ENCODE results near the gene GOLGB1.

DNA sequence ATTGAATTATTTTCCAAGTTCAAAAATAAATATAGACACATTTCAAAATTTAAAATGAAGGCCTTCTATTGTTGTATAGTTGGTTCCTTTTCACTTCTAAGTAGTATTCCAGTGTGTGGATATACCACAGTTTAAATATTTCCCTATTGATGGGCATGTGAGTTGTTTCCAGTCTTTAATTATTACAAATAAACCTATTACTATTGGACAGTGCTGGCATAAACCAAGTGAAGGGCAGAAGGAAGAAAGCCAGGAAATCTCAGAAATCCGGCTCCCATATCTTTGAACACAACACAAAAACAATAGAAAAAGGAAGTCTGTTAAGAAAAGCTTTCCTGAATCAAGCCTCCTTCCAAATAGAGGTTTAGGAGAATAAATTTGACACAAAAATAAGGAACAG lies 26.1 kb downstream of the GOLGB1 start:
- no peak for TF ChIP-seq POLR2A (IDR thresholded peaks at IDR 0.05)
- TF ChIP-seq, protein P1, sequence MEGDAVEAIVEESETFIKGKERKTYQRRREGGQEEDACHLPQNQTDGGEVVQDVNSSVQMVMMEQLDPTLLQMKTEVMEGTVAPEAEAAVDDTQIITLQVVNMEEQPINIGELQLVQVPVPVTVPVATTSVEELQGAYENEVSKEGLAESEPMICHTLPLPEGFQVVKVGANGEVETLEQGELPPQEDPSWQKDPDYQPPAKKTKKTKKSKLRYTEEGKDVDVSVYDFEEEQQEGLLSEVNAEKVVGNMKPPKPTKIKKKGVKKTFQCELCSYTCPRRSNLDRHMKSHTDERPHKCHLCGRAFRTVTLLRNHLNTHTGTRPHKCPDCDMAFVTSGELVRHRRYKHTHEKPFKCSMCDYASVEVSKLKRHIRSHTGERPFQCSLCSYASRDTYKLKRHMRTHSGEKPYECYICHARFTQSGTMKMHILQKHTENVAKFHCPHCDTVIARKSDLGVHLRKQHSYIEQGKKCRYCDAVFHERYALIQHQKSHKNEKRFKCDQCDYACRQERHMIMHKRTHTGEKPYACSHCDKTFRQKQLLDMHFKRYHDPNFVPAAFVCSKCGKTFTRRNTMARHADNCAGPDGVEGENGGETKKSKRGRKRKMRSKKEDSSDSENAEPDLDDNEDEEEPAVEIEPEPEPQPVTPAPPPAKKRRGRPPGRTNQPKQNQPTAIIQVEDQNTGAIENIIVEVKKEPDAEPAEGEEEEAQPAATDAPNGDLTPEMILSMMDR (IDR thresholded peaks at IDR 0.05): no peak
